Sigmoid colon (tissue), 7 donors: ENCODE results near the gene RABGGTA. TPM values are rescaled to one million over a fixed set of nuclear protein-coding genes. Genes with fewer than 3 reads are reported as not detected.
A peak's percentile ranks its signal among the peaks of the same experiment; 100 is the strongest.

Source experiments
- DNase-seq: peaks from one replicate; pipeline ENCODE4 v3.0.0-alpha.2; 2019
- H3K27ac ChIP-seq, 4 donors: fragments of 200-600 bp; sonication (generic); one replicate each; pipeline ENCODE4 v1.5.1; 2016 to 2019; ENCODE audit warnings: mild to moderate bottlenecking in 1 of 4
- H3K27me3 ChIP-seq, 3 donors: fragments of 200-600 bp; sonication (generic); one replicate each; pipeline ENCODE4 v1.5.1; 2019; ENCODE audit warnings: mild to moderate bottlenecking in 1 of 3
- H3K36me3 ChIP-seq, 4 donors: fragments of 200-600 bp; sonication (generic); one replicate each; pipeline ENCODE4 v1.5.1; 2016 to 2019
- H3K4me1 ChIP-seq, 4 donors: fragments of 200-600 bp; sonication (generic); one replicate each; pipeline ENCODE4 v1.5.1; 2017 to 2019
- H3K4me3 ChIP-seq, 4 donors: fragments of 200-600 bp; sonication (generic); one replicate each; pipeline ENCODE4 v1.5.1; 2017 to 2019; ENCODE audit warnings: mild to moderate bottlenecking in 2 of 4, moderate library complexity in 1 of 4
- H3K9me3 ChIP-seq, 4 donors: fragments of 200-600 bp in 3 of 4; sonication (generic) in 3 of 4; one replicate each; pipeline versions ENCODE4 v1.5.1 to v1.6.1; 2013 to 2019
- EP300 ChIP-seq, 4 donors: sonication (generic); formaldehyde crosslinking; IDR thresholded peaks; one replicate each; pipeline ENCODE4 v1.6.1; 2017; ENCODE audit warnings: antibody characterized with exemption in 4 of 4
- POLR2A ChIP-seq, 2 donors: fragments of 450-650 bp; IDR thresholded peaks; one replicate each; pipeline ENCODE4 v1.6.1; 2016; ENCODE audit warnings: antibody characterized with exemption in 2 of 2, mild to moderate bottlenecking in 2 of 2, moderate library complexity in 2 of 2
- POLR2AphosphoS5 ChIP-seq, 4 donors: sonication (generic); formaldehyde crosslinking; IDR thresholded peaks; one replicate each; pipeline ENCODE4 v1.6.1; 2017; ENCODE audit warnings: antibody characterized with exemption in 4 of 4
- WGBS, 2 donors: extraction: QIAGEN DNeasy Blood & Tissue Kit; methylation state at CpG; one replicate each; pipeline ENCODE4 v1.1.7; 2013; 5-methylcytosine and 5-hydroxymethylcytosine counted together
- intact Hi-C: fragments of 100-400 bp; cut with DNase I; formaldehyde crosslinking; loops from one replicate; pipeline ENCODE4 v1.15.1; 2023
- polyA plus RNA-seq, 3 donors: library from polyadenylated mRNA; stranded (reverse); fragments of 200-250 nt; gene quantifications; one replicate each; pipeline ENCODE4 v1.2.3, GENCODE V29; 2013
- total RNA-seq, 4 donors: library from RNA; depleted of rRNA; stranded (reverse); fragments of >200 nt; gene quantifications; one replicate each; pipeline ENCODE4 v1.1.0, GENCODE V29; 2016
- TF ChIP-seq, protein P1 (sequence below), 4 experiments: fragments of 450-650 bp in 3 of 4; fragments of 200-600 bp in 1 of 4; IDR thresholded peaks; one replicate each; pipeline ENCODE4 v1.5.1; 2016 to 2019; ENCODE audit warnings: antibody characterized with exemption in 4 of 4, mild to moderate bottlenecking in 3 of 4, moderate library complexity in 2 of 4
- donor health status: healthy with polysubstance abuse.
- donor health status: Bipolar disorder and iron deficiency.
- donor health status: healthy.

The RABGGTA gene
- total and polyA plus RNA-seq, 7 donors, result 14.0 to 32.4 (median 25.2) TPM

DNA sequence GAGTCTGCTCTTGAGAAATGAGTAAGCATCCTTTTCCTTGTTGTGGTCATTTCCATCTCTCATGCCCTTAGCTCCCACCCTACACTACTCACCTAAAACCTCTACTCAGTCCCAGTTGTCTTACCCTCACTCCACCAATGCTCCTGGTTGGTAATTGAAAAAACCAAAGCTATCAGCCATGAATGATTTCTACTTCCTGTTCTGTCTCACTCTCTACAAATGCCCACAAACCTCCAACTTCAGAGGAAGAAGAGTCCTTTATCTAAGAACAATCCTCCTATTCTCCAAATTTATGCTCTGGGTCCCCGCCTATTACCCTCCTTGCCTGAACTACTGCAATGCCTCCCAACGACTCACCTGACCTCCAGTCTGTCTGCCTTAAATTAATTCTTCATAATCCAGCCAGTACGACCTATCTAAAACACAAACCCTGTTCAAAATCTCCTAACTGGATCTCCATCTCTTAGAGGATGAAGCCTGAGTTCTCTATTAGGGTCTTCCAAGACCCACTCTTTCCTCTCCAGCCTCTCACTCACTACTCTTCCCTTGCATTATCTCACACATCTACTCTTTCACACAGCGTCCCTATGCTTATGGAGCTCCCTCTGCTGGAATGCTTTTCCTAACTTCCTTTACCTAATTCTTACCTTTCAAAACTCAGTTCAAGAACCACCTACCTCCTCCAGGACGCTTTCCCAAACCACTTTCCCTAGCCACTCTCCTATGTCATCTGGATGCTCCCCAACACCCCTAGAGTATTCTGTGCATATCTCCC, 26.0 kb upstream of the RABGGTA start:
- WGBS, 2 donors, result 31 to 48% methylated on average over 5 of the region's 5 CpGs
- H3K4me3 ChIP-seq, result no peak overlapping the region
- no peak overlapping the region for H3K27ac ChIP-seq
- TF ChIP-seq EP300 (IDR thresholded peaks at IDR 0.05), result no peak
- TF ChIP-seq POLR2A (IDR thresholded peaks at IDR 0.05), result no peak
- no peak for TF ChIP-seq POLR2AphosphoS5 (IDR thresholded peaks at IDR 0.05)
- TF ChIP-seq, protein P1, sequence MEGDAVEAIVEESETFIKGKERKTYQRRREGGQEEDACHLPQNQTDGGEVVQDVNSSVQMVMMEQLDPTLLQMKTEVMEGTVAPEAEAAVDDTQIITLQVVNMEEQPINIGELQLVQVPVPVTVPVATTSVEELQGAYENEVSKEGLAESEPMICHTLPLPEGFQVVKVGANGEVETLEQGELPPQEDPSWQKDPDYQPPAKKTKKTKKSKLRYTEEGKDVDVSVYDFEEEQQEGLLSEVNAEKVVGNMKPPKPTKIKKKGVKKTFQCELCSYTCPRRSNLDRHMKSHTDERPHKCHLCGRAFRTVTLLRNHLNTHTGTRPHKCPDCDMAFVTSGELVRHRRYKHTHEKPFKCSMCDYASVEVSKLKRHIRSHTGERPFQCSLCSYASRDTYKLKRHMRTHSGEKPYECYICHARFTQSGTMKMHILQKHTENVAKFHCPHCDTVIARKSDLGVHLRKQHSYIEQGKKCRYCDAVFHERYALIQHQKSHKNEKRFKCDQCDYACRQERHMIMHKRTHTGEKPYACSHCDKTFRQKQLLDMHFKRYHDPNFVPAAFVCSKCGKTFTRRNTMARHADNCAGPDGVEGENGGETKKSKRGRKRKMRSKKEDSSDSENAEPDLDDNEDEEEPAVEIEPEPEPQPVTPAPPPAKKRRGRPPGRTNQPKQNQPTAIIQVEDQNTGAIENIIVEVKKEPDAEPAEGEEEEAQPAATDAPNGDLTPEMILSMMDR (IDR thresholded peaks at IDR 0.05), result peak in 2 of 4 experiments; percentile 9 to 30
- peaks cover 6 to 39% (median 19%) of the 10 kb centered on the region in 4 donors for H3K36me3 ChIP-seq
- H3K27me3 ChIP-seq, result no peaks in the 10 kb centered on the region
- no peaks in the 10 kb centered on the region for H3K9me3 ChIP-seq
- DNase-seq, result no peak
- peaks cover 0 to 31% (median 25%) of the 10 kb centered on the region in 4 donors for H3K4me1 ChIP-seq
- intact Hi-C loops, result loop anchor here (1.0 kb wide), 1 partner anchor 54 kb away; no protein-coding TSS in a partner anchor

DNA sequence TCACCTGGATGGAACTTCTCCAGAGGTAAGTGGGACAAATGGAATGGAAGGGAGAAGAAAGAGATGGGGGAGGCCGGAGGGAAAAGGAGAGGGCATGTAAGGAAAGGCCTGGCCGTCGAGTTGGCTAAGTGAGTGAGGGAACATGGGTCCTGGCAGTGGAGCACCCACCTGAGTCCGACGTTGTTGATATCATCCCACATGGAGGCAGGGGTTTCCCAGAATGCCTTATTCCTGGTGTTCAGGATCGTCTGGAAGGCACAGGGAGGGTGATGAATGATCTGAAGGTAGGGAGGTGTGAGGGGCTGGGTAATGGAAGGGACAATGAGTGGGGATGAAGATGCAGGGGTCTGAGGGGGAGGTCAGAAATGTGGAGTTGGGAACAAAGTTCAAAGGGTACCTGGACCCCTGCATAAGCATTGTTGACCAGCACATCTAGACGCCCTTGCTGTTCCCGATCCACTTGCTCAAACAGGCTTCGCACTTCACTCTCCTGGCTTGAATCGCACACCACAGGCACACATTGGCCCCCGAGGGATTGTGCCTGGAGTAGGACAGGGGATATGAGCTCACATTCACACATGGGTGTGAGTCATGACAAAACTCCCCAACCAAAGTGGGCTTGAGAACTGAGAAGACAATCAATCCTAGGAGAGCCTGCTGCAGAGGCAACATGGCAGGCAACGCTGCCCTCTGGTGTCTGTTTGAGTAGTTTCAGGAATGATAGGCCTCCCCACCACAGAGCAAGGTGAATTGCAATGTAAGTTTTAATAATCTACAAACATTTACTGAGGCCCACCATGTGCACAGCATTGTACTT, 25.2 kb upstream of the RABGGTA start:
- 65 to 70% methylated on average over 12 of the region's 12 CpGs for WGBS, 2 donors
- H3K9me3 ChIP-seq, result no peaks in the 10 kb centered on the region
- intact Hi-C loops, result loop anchor here (1.0 kb wide), 1 partner anchor 53 kb away; no protein-coding TSS in a partner anchor
- peak; percentile 73 for DNase-seq
- H3K27me3 ChIP-seq, result no peaks in the 10 kb centered on the region
- no peak overlapping the region for H3K4me3 ChIP-seq
- H3K4me1 ChIP-seq, result peaks cover 0 to 30% (median 24%) of the 10 kb centered on the region in 4 donors
- TF ChIP-seq POLR2A (IDR thresholded peaks at IDR 0.05), result no peak
- TF ChIP-seq, protein P1 (IDR thresholded peaks at IDR 0.05), result peak; percentile 11 to 64 (median 54)
- TF ChIP-seq POLR2AphosphoS5 (IDR thresholded peaks at IDR 0.05), result peak in 1 of 4 donors; percentile 21
- TF ChIP-seq EP300 (IDR thresholded peaks at IDR 0.05), result no peak
- H3K27ac ChIP-seq, result peak overlapping the region in 2 of 4 donors; percentile 22 to 47
- peaks cover 6 to 39% (median 15%) of the 10 kb centered on the region in 4 donors for H3K36me3 ChIP-seq

DNA sequence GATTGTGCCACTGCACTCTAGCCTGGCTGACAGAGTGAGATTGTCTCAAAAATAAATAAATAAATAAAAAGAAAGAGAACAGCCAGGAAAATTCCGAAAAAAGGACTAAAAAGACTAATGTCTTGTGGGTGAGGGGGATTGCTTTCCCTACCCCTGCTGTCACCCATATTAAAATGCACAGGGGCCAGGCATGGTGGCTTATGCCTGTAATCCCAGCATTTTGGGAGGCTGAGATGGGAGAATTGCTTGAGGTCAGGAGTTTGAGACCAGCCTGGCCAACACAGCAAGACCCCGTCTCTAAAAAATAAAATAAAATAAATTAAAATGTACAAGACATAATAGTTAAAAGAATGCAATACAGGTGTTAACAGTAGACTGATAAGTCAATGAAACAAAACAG, 22.1 kb upstream of the RABGGTA start:
- peaks cover 16 to 59% (median 27%) of the 10 kb centered on the region in 4 donors for H3K36me3 ChIP-seq
- no peaks in the 10 kb centered on the region for H3K9me3 ChIP-seq
- no peak for DNase-seq
- no peak overlapping the region for H3K4me3 ChIP-seq
- WGBS, 2 donors, result 98 to 99% methylated on average over 2 of the region's 2 CpGs
- intact Hi-C loops, result no loop called here
- H3K27me3 ChIP-seq, result no peaks in the 10 kb centered on the region
- H3K27ac ChIP-seq, result no peak overlapping the region
- peaks cover 0 to 5% (median 2%) of the 10 kb centered on the region in 4 donors for H3K4me1 ChIP-seq
- TF ChIP-seq POLR2AphosphoS5 (IDR thresholded peaks at IDR 0.05) (no peak), EP300 (IDR thresholded peaks at IDR 0.05) (no peak), POLR2A (IDR thresholded peaks at IDR 0.05) (no peak)
- TF ChIP-seq, protein P1 (IDR thresholded peaks at IDR 0.05), result no peak

DNA sequence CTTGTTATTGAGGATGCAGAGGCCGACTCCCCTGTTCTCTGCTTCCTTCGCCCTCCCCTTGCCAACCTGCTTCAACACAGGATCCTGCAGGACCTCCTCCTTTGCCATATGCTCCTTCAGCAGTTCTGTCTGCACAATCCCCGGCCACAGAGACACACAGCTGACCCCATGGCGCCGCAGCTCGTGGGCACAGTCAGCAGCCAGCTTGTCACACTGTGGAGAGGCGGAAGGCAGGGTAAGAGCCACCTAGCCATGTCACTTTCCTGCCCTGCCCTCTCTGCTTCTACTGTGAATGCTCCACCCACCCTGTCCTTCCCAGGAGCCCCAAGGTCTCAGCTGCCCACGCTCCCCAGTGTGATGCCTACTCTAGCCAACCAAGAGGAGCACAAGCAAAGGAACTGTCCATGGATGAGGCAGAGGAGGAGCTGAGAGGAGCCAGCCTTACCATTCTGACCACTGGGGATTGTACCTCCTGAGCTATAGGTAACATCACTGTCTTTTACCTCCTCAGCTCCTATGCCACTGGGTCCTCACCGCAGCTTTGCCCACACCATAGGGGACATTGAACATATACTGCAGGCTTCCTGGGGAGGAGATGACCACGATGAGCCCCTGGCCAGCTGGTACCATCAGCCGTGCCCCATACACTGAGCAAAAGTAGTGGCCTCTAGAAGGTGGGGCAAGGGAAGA, 20.9 kb upstream of the RABGGTA start:
- intact Hi-C loops, result no loop called here
- no peak for TF ChIP-seq POLR2A (IDR thresholded peaks at IDR 0.05)
- TF ChIP-seq EP300 (IDR thresholded peaks at IDR 0.05), result no peak
- TF ChIP-seq, protein P1 (IDR thresholded peaks at IDR 0.05), result no peak
- TF ChIP-seq POLR2AphosphoS5 (IDR thresholded peaks at IDR 0.05), result no peak
- WGBS, 2 donors, result 96% methylated on average over 11 of the region's 11 CpGs
- no peak overlapping the region for H3K27ac ChIP-seq
- H3K27me3 ChIP-seq, result no peaks in the 10 kb centered on the region
- peaks cover 0 to 5% (median 0%) of the 10 kb centered on the region in 4 donors for H3K4me1 ChIP-seq
- H3K4me3 ChIP-seq, result no peak overlapping the region
- H3K9me3 ChIP-seq, result no peaks in the 10 kb centered on the region
- H3K36me3 ChIP-seq, result peaks cover 16 to 59% (median 27%) of the 10 kb centered on the region in 4 donors
- DNase-seq, result no peak
